GM19193 (cell line): ENCODE data around the gene MARK4.

Experiments used
- POLR2A ChIP-seq: IDR thresholded peaks from 4 replicates; pipeline ENCODE4 v1.6.1; 2011; ENCODE audit not compliant: insufficient read depth, insufficient read length; ENCODE audit errors: extremely low read depth

Gene MARK4

DNA sequence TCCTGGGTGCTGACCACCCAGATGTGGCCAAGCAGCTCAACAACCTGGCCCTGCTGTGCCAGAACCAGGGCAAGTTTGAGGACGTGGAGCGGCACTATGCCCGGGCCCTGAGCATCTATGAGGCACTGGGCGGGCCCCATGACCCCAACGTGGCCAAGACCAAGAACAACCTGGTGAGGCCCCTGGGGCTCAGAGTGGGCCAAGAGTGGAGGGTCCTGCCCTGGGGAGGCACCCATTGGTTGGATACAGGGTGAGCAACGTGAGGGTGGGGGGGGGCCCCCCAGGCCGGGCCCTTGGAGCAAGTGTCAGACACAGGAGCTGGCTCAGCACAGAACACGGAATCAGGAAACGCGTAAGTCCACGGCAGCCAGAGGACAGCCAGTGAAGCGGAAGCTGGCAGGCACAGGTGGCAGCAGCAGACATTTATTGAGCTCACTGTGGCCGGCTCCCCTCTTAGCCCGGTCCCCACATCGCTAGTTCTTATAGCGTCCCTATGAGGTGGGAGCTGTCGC lies 98.4 kb downstream of the MARK4 start:
- TF ChIP-seq POLR2A, result no peak

DNA sequence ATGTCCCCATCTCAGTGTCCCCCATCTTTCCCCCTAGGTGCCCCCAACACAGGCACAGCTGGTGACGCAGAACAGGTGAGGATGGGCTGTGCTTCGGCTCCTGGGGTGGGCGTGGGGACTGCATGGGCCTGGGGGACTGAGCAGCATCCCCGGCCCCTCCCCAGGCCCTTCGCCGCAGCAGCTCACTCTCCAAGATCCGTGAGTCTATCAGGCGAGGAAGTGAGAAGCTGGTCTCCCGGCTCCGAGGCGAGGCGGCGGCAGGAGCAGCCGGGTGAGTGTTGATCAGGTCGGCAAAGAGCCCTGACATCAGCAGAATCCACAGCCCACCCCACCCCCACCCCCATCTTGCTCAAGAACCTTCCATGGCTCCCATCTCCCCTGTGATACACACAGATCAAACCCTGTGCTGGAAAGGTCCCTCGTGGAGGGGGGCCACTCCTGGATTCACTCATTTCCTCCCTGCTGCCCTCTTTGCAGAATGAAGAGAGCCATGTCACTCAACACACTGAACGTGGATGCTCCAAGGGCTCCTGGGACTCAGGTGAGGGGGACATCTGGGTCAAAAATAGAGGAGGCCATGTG lies 99.5 kb downstream of the MARK4 start:
- no peak for TF ChIP-seq POLR2A

DNA sequence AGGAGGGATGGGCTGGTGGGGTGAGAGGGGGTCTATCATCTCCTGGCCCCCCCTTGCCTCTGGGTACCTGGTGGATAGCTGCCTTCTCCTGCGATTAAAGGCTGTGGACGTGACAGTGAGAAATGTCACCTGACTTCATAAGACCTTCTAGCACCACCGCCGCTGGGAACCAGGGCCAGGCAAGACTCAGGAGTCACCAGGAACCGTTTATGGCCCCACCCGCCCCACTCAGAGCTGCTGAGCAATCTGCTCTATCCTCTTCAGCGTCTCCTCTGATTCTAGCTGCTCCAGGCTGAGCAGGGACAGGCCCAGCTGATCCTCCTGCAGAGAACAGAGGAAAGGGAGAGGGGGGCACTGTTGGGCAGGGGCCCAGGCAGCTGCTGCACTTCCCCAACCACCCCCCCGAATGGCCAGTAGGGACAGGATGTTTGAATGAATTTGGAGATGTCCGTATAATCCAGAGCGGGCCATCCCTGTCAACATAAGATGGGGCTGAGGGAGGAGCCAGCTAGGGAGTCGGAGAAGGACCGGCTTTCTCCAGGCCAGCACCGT lies 100.4 kb downstream of the MARK4 start:
- no peak for TF ChIP-seq POLR2A

DNA sequence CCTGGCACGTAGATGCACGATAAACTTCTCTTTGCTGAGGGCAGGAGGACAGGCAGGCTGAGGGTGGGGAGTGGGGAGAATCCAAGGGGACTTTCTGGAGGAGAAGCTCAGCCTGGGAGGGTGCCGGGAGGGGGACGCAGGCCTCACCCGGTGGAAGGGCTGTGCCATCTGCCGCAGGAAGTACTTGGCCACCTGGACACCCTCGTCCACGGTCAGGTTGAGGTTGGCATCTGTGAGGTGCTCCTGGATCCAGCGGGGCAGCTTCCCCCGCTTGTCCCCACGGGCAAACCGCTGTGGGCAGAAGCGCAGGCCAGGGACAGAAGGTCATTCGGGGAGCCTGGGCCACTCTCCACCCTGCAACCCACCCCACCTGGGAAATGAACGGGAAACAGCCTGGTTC lies 101.0 kb downstream of the MARK4 start:
- no peak for TF ChIP-seq POLR2A

DNA sequence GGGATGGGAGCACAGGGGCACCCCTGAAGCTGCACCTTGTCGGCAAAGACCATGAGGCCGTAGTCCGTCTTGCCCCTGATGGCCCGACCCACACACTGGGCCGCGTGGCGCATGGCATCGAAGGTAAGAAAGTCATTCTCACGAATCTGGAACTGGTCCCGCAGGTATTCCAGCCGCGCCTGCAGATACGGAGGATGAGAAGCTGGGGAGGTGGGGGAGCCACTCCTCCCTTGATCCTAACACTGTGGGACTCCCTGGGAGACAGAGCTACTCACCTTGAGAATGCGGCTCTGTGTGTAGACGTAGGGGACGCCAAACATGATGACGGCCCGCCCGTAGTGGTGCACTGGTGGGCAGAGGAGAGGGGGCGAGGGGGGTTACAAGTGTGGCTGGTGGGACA lies 101.4 kb downstream of the MARK4 start:
- no peak for TF ChIP-seq POLR2A

DNA sequence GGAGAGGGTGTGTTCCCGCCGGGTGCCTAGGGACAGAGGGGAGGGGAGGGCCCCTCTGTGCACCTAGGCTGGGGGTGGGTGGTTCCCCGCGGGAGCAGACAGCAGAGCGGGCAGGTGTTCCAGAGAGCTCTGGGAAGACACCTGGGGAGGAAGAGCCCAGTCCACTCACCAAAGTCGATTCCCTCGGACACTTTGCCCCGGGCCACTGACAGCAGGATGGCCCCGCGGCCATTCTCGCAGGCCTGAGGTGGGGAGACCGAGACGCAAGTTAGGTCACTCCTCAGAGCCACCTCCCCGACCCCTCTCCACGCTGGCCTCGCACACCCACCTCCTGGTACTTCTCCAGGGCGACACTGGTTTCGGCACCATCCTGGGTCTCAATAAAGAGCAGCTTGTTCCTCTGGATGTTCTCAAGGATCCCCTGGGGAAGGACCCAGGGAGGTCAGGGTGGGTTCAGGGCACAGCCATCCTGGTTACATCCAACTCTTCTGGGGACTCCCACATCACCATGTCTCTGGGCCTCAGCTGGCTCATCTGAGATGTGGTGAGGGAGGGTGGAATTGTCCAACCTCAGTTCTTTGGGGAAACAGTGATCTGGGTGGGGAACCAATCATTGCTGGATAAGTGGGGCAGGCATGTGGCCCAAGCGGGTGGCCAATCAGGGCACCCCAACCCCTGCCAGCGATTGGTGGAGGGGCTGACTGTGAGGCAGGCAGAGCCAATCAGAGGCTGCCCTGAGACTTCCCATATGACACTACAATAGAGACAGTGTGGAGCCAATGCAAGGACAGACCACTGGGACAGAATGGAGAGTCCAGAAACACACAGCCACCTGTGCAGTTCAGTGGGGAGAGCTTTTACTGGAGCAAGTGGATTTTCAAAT lies 102.1 kb downstream of the MARK4 start:
- TF ChIP-seq POLR2A, result no peak

DNA sequence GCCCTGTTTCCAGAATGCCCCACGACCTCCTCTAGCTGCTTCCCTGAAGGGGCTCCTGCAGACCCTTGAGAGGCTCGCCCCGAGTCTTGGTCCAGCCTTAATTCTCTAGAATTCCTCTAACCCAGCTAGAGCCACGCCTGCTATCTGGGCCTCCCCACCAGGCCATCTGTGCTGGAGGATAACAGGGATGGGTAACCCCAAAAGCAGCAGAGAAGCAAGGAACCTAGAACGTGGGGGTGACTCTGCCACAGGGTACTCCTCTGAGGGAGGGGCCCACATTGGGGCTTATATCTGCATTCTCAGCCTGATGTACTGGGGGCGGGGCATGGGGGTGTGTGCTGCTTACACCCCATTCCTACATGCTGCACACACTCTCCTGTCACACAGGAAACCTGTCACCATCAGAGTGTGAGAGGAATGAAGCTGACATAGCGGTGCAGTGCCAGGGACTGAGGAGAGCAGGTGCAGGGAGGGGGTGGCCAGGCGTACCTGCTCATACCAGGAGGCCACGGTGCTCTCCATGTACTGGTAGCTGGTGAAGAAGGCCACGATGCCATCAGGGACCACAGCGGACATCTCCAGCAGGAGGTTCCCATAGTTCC lies 103.3 kb downstream of the MARK4 start:
- TF ChIP-seq POLR2A, result no peak
